MM.1S (cell line): ENCODE measurements around the gene SNRNP48.

Experiments used
- DNase-seq: peaks from one replicate; pipeline ENCODE4 v3.0.0-alpha.2; 2015
- H2AFZ ChIP-seq: fragments of 300-600 bp; sonication (generic); 2 replicates; pipeline ENCODE4 v1.6.0; 2016; ENCODE audit warnings: antibody characterized with exemption, low read length
- H3F3A ChIP-seq: fragments of 300-600 bp; sonication (generic); 2 replicates; pipeline ENCODE4 v1.6.1; 2016; ENCODE audit warnings: mild to moderate bottlenecking, antibody characterized with exemption, low read length, moderate library complexity, mixed read lengths; ENCODE audit not compliant: insufficient read depth
- H3K27ac ChIP-seq: fragments of 300-600 bp; sonication (generic); 2 replicates; pipeline ENCODE4 v1.5.1; 2016; ENCODE audit warnings: mild to moderate bottlenecking, low read length
- H3K27me3 ChIP-seq: fragments of 300-600 bp; sonication (generic); replicated peaks from 2 replicates; pipeline ENCODE4 v1.6.0; 2016; ENCODE audit warnings: low read length; ENCODE audit not compliant: insufficient read depth
- H3K36me3 ChIP-seq: fragments of 300-600 bp; sonication (generic); replicated peaks from 2 replicates; pipeline ENCODE4 v1.6.1; 2016; ENCODE audit warnings: mild to moderate bottlenecking, low read length, mixed read lengths; ENCODE audit not compliant: insufficient read depth
- H3K4me1 ChIP-seq: fragments of 300-600 bp; sonication (generic); 2 replicates; pipeline ENCODE4 v1.6.1; 2016; ENCODE audit warnings: low read length, mixed read lengths
- H3K4me2 ChIP-seq: fragments of 300-600 bp; sonication (generic); 2 replicates; pipeline ENCODE4 v1.6.0; 2016; ENCODE audit warnings: low read depth, low read length
- H3K4me3 ChIP-seq: fragments of 300-600 bp; sonication (generic); 2 replicates; pipeline ENCODE4 v1.5.1; 2016; ENCODE audit warnings: low read length, mixed read lengths
- H3K79me2 ChIP-seq: fragments of 300-600 bp; sonication (generic); 2 replicates; pipeline ENCODE4 v1.6.1; 2016; ENCODE audit warnings: mixed run types, low read length, mixed read lengths
- H3K9ac ChIP-seq: fragments of 300-600 bp; sonication (generic); 2 replicates; pipeline ENCODE4 v1.6.1; 2016; ENCODE audit warnings: low read length, mixed read lengths
- H3K9me2 ChIP-seq: fragments of 300-600 bp; sonication (generic); replicated peaks from 2 replicates; pipeline ENCODE4 v1.6.1; 2016; ENCODE audit warnings: mild to moderate bottlenecking, low read length, mixed read lengths; ENCODE audit not compliant: insufficient read depth
- H3K9me3 ChIP-seq: fragments of 300-600 bp; sonication (generic); replicated peaks from 2 replicates; pipeline ENCODE4 v1.6.1; 2016; ENCODE audit warnings: mild to moderate bottlenecking, low read length, mixed read lengths; ENCODE audit not compliant: insufficient read depth
- H4K20me1 ChIP-seq: fragments of 300-600 bp; sonication (generic); 2 replicates; pipeline ENCODE4 v1.6.1; 2016; ENCODE audit warnings: mild to moderate bottlenecking, low read length, moderate library complexity, mixed read lengths; ENCODE audit not compliant: insufficient read depth
- EZH2 ChIP-seq: fragments of 300-600 bp; sonication (generic); optimal IDR thresholded peaks from 2 replicates; pipeline ENCODE3; 2017; ENCODE audit warnings: low read depth, mild to moderate bottlenecking, antibody characterized with exemption, low read length, mixed read lengths
- EZH2phosphoT487 ChIP-seq: fragments of 300-600 bp; sonication (generic); IDR thresholded peaks from 2 replicates; pipeline ENCODE4 v1.6.1; 2018; ENCODE audit warnings: antibody characterized with exemption, low read length
- TF ChIP-seq, protein P1 (sequence below): fragments of 300-600 bp; sonication (generic); IDR thresholded peaks from 2 replicates; pipeline ENCODE4 v1.5.1; 2016; ENCODE audit warnings: antibody characterized with exemption, low read length, mixed read lengths

The SNRNP48 gene

DNA sequence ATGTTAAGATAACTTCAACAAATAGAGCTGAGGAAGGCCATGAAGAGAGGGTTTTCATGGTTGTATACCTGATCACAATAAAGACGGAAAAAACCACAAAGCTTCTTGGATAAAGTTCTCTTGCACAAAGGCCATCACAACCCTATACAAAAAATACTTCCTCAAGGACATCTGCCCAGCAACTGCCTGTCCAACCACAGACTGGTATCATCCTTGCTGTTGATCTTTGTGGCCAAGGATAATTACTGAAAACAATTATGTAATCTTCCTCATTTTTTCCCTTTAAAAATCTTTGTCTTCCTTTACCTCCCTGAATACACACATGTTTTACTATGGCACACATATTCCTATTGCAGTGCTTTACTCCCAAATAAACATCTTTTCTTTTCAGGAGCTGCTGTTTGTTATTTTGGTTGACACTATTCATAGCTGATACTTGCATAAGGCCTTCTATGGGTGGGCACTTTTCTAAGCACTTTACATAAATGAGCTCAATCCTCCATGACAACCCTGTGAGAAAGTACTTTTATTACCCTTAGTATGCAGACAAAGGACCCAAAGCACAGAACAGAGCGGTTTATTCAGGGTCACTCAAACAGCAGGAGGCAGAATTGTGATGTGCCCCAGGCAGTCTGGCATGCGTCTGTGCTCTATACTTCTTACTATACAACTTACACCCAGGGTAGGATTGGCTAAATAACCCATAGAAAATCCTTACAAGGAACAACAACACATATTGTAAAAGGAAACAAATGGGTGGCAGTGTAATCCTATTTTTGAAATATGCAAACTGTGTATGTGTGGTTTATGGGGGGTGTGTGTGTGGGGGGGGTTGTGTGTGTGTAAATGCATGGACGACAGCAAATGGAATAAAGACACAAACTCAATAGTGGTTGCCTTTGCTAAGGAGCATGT is 35.1 kb downstream of the SNRNP48 start:
- no peak for DNase-seq
- TF ChIP-seq EZH2 (no peak), EZH2phosphoT487 (no peak)
- TF ChIP-seq, protein P1, sequence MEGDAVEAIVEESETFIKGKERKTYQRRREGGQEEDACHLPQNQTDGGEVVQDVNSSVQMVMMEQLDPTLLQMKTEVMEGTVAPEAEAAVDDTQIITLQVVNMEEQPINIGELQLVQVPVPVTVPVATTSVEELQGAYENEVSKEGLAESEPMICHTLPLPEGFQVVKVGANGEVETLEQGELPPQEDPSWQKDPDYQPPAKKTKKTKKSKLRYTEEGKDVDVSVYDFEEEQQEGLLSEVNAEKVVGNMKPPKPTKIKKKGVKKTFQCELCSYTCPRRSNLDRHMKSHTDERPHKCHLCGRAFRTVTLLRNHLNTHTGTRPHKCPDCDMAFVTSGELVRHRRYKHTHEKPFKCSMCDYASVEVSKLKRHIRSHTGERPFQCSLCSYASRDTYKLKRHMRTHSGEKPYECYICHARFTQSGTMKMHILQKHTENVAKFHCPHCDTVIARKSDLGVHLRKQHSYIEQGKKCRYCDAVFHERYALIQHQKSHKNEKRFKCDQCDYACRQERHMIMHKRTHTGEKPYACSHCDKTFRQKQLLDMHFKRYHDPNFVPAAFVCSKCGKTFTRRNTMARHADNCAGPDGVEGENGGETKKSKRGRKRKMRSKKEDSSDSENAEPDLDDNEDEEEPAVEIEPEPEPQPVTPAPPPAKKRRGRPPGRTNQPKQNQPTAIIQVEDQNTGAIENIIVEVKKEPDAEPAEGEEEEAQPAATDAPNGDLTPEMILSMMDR, result no peak

DNA sequence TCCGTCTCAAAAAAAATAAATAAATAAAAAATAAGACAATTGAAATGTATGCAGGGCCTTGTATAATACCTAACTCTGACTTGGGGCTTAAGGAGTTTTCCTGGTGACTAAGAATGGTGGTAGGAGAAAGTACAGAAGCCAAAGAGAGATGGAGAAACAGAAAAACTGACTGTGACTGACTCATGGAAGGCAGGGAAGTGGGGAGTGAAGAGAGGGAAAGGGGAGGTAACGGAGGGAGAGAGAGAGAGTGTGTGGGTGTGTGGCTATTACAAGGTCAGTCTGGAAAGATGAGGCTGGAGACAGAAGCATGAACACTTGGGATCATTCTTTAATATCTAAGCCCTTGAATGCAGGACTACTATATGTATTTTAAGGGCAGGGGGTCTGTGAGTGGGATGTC is 38.5 kb downstream of the SNRNP48 start:
- no peak overlapping the region for H3K9ac ChIP-seq
- H3K9me2 ChIP-seq, result no peaks in the 10 kb centered on the region
- no peak for DNase-seq
- H3K4me2 ChIP-seq, result no peak overlapping the region
- H3K4me3 ChIP-seq, result no peak overlapping the region
- H2AFZ ChIP-seq, result no peak overlapping the region
- no peaks in the 10 kb centered on the region for H4K20me1 ChIP-seq
- H3K79me2 ChIP-seq, result no peaks in the 10 kb centered on the region
- no peak overlapping the region for H3K27ac ChIP-seq
- H3K27me3 ChIP-seq, result 0 out of 2 replicates have a peak, but pooled peaks cover 4% of the 10 kb centered on the region
- TF ChIP-seq, protein P1, result no peak
- no peak for TF ChIP-seq EZH2phosphoT487
- no peak for TF ChIP-seq EZH2
- no peaks in the 10 kb centered on the region for H3K9me3 ChIP-seq
- no peaks in the 10 kb centered on the region for H3K4me1 ChIP-seq
- H3F3A ChIP-seq, result no peaks in the 10 kb centered on the region
- H3K36me3 ChIP-seq, result no peaks in the 10 kb centered on the region

More for the DNA sequence above, 35.1 kb downstream of the SNRNP48 start:
- Histone ChIP-seq H3K9ac (no peak overlapping the region), H3K27me3 (no peaks in the 10 kb centered on the region), H3K4me2 (no peak overlapping the region), H4K20me1 (no peaks in the 10 kb centered on the region), H3K27ac (no peak overlapping the region), H3K4me3 (no peak overlapping the region), H2AFZ (no peak overlapping the region), H3K4me1 (no peaks in the 10 kb centered on the region), H3K9me3 (no peaks in the 10 kb centered on the region), H3K79me2 (no peaks in the 10 kb centered on the region), H3F3A (no peaks in the 10 kb centered on the region), H3K36me3 (no peaks in the 10 kb centered on the region), H3K9me2 (no peaks in the 10 kb centered on the region)

DNA sequence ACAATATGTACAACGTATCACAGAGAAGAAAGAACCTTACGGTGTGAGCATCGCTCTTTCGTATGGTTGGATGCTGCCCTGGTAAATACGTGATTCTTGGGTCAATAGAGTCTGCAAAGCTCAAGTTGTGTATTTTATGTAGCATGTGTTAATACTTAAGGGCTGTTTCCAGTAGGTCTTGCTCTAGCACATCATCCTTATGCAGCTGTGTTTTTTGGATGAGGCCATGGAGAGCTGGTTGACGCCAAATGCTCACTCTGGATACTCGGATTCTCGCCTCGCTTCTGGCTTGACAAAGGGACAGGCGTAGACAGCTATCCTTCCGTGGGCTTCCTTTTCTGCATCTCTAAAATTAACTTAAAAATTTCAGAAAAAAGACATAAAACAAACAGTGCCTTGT is 38.9 kb downstream of the SNRNP48 start:
- Histone ChIP-seq H3K27me3 (0 out of 2 replicates have a peak, but pooled peaks cover 4% of the 10 kb centered on the region), H4K20me1 (no peaks in the 10 kb centered on the region), H3F3A (no peaks in the 10 kb centered on the region), H3K36me3 (no peaks in the 10 kb centered on the region), H3K27ac (no peak overlapping the region), H3K4me2 (no peak overlapping the region), H3K4me1 (no peaks in the 10 kb centered on the region), H3K4me3 (no peak overlapping the region), H3K9ac (no peak overlapping the region), H3K9me3 (no peaks in the 10 kb centered on the region), H3K79me2 (no peaks in the 10 kb centered on the region), H3K9me2 (no peaks in the 10 kb centered on the region), H2AFZ (no peak overlapping the region)
- no peak for DNase-seq
- TF ChIP-seq, protein P1, result no peak
- TF ChIP-seq EZH2 (no peak), EZH2phosphoT487 (no peak)
